GM19468 (cell line): Measurements from ENCODE around the gene SULT6B1.
"Not testable (repeated sequence)": the region's sequence is repeated elsewhere in the genome, so short reads cannot be mapped to it uniquely, and the experiment has no call there.

ENCODE experiments used
- ATAC-seq: cut with Tn5 transposase; IDR thresholded peaks from one replicate; pipeline ENCODE4 v1.9.1; 2021; ENCODE audit warnings: mild to moderate bottlenecking, moderate library complexity, moderate number of reproducible peaks; ENCODE audit not compliant: unreplicated experiment; ENCODE audit errors: extremely low read depth

Gene SULT6B1

DNA sequence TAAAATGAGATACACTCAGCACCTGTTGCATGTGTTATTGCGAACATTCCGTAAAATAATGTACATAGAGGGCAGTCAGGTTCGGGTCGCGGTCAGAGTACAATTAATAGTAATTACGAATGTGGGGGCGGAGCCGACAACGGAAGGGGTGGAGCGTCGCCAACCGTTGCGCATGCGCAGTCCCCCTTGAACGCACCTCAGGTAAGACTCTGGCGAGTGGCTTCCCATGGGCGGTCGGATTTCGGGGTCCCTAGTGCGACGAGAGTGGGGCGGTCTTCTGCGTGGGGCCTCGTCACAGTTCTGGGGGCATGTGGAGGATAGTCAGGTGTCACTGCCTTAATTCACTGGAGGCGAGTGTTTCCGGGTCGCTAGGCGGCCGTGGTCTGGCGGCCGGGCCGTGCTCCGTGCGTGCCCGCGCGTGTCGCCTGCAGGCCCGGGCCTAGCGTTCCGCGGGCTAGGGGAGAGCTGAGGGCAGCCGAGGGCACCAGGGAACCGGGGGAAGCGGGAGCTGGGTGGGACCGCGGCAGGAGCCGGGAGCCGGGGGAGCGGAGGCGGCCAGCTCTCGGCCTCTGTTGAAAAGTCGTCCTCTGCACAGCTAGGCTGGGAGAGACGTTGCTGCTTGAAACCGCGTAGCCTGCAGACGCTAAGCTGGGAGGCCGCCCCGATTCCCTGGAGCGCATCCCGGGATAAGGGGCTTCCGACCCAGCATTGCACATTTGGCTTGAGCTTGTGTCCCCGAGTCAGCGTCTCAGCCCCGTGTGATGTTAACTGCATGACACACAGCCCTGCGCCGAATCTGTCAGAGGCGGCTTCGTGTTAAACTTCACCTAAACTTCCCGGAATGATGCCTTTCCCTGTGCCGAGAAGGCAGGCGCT lies 8.1 kb upstream of the SULT6B1 start, which contains the start of gene CEBPZOS:
Gene CEBPZOS (plus strand): TSS at position 177 of the 876 bp plus-strand sequence. CDS start 3,209 bp downstream, outside the sequence.
- peak; percentile 28 for ATAC-seq

DNA sequence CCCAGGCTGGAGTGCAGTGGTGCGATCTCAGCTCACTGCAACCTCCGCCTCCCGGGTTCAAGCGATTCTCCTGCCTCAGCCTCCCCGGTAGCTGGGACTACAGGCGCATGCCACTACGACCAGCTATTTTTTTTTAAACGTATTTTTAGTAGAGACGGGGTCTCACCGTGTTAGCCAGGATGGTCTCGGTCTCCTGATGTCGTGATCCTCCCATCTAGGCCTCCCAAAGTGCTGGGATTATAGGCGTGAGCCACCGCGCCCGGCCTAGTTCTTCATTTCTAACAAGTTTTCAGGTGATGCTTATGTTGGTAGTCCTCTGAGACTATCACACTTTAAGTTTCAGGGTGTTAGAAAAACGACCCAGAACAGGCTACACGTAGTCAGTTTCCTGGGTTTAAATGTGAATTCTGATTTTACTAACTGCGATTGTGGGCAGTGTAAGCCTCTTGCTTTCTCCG lies 7.4 kb upstream of the SULT6B1 start:
- ATAC-seq: not testable (repeated sequence)

- ATAC-seq: no peak
These were observed 4.1 kb upstream of the SULT6B1 start for GRCh38 chr2:37192551-37192950.

GRCh38 chr2:37191747-37192146 lies 3.3 kb upstream of the SULT6B1 start:
- ATAC-seq: no peak

- ATAC-seq: no peak
These were observed 2.8 kb upstream of the SULT6B1 start for GRCh38 chr2:37191253-37191652.

- ATAC-seq: no peak
These were observed 1.8 kb upstream of the SULT6B1 start for GRCh38 chr2:37190290-37190689.

DNA sequence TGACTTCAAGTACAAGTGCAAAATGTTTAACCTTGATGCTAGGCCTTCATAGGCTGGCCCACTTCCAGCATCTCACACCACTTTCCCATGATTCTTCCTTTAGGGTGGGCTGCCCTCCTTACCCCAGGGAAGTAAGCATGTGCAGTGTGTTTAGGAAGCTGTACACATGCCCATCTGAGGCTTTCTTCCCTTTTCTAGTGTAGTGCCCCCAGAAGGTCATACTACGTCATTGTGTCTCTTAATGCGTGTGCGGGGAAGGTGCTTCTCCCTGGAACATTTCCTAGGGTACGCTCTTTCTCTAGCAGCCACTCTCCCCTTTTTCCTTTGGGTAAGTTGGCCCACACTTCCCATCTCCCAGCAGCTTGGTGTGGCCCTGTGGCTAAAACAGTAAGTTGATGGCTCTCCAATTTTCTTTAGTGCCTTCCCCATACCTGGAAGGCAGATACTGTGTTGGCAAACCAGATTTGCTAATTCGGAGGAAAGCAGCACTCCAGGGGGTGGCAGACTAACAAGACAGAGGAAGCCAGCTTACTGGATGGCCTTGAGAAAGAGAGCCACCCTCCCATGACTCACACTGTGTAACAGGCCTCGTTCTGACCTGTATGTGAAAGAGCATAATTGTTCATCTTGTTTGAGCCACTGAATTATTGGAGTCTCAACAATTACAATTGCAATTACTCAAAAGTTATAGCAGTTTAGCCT lies 1.1 kb upstream of the SULT6B1 start:
- ATAC-seq: no peak

DNA sequence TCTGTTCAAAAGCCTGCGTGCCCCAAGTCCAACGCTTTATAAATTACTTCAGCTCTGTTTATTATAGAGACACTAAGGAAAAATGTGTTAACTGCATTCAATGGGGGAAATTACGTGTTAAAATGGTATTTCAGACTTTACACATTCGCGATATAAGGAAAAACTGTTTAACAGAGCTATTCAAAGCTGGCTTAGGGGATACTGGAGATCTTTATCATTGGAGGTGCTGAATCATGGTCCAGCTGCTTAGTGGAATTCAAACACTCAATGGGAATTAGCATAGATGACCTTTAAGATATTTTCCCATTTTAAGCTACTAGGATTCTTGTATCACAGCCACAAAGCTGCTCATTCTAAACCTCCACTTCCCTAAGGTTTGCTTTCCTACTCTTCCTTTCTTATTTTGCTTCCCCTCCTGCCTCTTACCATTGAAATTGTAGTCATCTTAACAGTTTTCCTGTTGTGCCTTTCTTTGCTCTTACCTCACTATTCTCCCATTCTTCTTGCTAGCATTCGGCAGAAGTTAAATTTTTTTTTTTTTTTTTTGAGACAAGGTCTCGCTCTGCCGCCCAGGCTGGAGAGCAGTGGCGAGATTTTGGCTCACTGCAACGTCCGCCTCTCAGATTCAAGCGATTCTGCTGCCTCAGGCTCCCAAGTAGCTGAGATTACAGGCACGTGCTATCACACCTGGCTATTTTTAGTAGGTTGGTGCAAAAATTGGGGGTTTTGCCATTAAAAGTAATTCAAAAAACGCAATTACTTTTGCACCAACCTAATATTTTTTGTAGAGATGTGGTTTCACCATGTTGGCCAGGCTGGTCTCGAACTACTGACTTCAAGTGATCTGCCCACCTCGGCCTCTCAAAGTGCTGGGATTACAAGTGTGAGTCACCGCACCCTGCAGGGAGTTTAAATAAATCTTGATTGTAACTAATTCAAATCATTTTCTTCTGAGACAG lies 6.5 kb downstream of the SULT6B1 start:
- ATAC-seq: no peak

DNA sequence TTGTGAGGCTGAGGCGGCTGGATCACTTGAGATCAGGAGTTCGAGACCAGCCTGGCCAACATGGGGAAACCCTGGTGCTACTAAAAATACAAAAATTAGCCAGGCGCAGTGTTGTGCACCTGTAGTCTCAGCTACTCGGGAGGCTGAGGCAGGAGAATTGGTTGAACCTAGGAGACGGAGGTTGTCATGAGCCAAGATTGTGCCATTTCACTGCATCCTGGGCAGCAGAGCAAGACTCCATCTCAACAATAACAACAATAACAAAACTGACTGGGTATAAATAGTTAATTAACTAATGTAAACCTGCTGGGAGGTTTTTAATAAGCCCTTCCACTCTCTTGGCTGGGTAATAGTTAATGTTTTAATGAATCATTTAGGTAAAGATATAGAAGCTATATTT lies 7.8 kb downstream of the SULT6B1 start:
- no peak for ATAC-seq

- no peak for ATAC-seq
These were observed 8.3 kb downstream of the SULT6B1 start for GRCh38 chr2:37180006-37180639.

- no peak for ATAC-seq
These were observed 14.7 kb downstream of the SULT6B1 start for GRCh38 chr2:37173741-37174140.

GRCh38 chr2:37171624-37171950 lies 16.9 kb downstream of the SULT6B1 start:
- ATAC-seq: no peak

GRCh38 chr2:37168217-37168981 lies 20.1 kb downstream of the SULT6B1 start:
- ATAC-seq: no peak

DNA sequence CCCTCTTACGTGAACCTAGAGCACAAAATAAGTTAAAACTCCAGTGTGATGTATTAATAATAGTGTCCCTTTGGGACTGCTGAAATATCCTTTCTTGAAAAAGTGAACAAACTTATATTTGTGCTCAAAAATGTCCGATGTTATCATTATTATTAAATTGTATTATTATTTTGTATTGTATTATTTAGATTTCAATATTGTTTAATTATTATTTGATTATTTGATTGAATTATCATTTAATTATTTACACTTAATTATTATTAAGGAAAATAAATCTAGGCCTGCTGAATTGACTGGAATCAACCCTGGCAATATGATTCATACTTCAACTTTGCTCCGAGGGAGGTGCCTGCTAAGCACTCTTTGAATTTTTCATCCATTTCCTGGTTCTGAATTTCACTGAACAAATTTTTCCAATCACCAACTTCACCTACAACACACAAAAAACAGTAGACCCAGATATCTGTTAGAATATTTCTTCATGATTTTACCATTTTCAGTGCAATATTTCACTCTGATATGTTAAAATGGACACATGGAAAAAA lies 20.8 kb downstream of the SULT6B1 start:
- no peak for ATAC-seq

- ATAC-seq: no peak
These were observed 23.7 kb downstream of the SULT6B1 start for GRCh38 chr2:37164757-37165156.

- peak; percentile 74 for ATAC-seq
These were observed 31.4 kb downstream of the SULT6B1 start, which contains the start of gene EIF2AK2 for GRCh38 chr2:37156857-37157714. Gene EIF2AK2 (minus strand): TSS chr2:37156980. CDS start chr2:37147806, 9,174 bp downstream.

- no peak for ATAC-seq
These were observed 32.2 kb downstream of the SULT6B1 start for GRCh38 chr2:37156071-37156856.
